Stimulated activated CD8-positive, alpha-beta memory T cell treated with anti-CD3 and anti-CD28 coated beads, Interleukin-2, amount 100 ng/mL, for 1 hour (primary cell): Measurements from ENCODE around the gene EPB41L2.
"Not testable (repeated sequence)": the region's sequence is repeated elsewhere in the genome, so short reads cannot be mapped to it uniquely, and the experiment has no call there.

Source experiments
- DNase-seq, 2 donors: peaks; one replicate each; pipeline ENCODE4 v3.0.0-alpha.2; 2020; ENCODE audit warnings: low read depth in 2 of 2

EPB41L2 gene

GRCh38 chr6:130947464-130947863 lies 115.6 kb downstream of the EPB41L2 start:
- no peak for DNase-seq

GRCh38 chr6:130946076-130946475 lies 117.0 kb downstream of the EPB41L2 start:
- DNase-seq: no peak

- DNase-seq: no peak
These were observed 117.6 kb downstream of the EPB41L2 start for GRCh38 chr6:130945401-130945919.

GRCh38 chr6:130944486-130944885 lies 118.6 kb downstream of the EPB41L2 start:
- DNase-seq: no peak

GRCh38 chr6:130943738-130944137 lies 119.3 kb downstream of the EPB41L2 start:
- no peak for DNase-seq

DNA sequence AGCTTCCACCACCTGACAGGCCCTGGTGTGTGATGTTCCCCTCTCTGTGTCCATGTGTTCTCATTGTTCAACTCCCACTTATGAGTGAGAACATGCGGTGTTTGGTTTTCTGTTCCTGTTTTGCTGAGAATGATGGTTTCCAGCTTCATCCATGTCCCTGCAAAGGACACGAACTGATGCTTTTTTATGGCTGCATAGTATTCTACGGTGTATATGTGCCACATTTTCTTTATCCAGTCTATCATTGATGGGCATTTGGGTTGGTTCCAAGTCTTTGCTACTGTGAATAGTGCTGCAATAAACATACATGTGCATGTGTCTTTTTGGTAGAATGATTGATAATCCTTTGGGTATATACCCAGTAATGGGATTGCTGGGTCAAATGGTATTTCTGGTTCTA lies 120.3 kb downstream of the EPB41L2 start:
- DNase-seq: not testable (repeated sequence)

GRCh38 chr6:130937942-130938604 lies 125.0 kb downstream of the EPB41L2 start:
- no peak for DNase-seq

DNA sequence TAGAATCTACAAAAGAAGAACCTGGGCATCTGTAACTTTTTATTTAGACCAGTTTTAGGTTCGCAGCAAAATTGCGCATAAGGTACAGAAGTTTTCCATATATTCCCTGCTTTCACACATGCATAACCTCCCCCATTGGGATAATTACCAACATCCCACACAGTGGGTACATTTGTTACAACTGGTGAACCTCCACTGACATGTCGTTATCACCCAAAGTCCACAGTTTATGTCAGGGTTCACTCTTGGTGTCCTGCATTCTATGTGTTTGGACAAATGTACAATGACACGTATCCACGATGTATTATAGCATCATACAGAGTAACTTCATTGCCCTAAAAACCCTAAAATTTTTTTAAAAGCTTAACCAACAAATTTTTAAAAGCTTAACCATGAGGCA lies 126.1 kb downstream of the EPB41L2 start:
- DNase-seq: no peak

GRCh38 chr6:130935978-130936377 lies 127.1 kb downstream of the EPB41L2 start:
- no peak for DNase-seq

DNA sequence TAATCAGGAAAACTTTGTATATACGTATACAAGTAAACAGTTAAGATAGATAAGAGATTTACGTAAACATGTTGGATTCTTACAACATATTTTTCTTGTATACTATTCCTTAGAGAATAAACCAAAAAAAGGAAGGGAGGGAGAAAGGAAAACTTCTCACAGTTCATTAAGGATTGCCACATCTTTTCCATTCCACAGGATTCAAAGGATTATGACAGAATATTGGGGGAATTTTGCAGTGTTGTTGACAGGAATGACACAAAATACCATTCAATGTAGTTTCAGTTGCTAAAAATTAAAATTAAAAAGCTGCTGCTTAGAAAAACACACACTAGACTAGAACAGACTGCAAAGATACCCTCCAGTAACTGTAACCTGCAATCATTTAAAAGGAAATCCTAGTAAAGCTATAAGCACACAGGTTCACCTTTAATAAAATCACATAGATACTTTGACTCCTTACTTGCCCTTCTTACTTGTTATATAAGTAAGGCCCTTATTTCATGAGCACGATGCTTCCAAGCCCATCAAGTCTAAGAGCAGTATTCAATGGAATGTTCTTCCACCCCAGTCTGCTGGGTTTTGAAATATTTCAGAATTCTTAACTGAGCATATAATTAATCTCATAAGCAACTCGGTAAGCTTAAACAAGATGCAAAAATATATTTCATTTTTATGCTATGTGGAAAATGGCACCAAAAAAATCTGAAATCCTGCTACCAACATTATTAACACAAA lies 128.0 kb downstream of the EPB41L2 start:
- DNase-seq: no peak

DNA sequence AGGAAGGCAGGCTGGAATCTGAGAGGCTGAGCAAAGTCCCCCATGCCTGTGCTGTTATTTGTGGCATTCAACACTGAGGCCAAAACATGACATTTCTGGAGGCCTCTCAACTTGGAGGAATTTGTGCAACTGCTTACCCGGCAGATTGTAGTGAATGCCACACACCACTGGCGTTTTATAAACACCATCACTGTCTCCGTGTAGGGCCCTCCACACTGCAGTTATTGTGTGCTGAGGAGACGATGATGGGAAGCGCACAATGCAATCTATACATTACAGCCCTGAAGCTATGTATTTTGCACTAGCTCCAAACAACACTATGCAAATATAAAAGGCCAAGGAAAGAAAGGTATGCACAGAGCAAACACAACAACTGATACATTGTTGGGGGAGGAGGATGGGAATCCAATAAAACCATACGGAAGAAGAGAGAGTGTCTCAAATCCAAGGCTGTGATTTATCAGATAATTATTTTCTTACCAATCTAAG lies 129.3 kb downstream of the EPB41L2 start:
- DNase-seq: no peak

DNA sequence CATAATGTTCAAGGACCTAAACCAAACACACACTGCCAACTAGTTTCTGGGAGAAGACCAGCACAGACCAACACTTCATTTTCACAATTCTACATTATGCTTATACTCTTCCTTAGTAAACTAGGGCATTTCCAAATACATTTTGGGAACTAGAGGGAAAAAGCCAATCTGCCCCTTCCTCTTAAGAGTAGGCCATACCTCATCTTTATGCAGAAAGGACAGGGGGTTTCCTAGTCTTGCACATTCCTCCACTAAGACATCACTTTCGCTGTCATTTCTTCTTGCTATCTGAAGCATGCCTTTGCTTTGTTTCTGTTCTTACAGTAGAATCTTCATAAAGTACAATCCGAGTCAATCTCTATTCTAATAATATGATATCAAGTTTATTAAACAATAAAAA lies 130.1 kb downstream of the EPB41L2 start:
- no peak for DNase-seq

GRCh38 chr6:130932438-130932837 lies 130.6 kb downstream of the EPB41L2 start:
- no peak for DNase-seq

DNA sequence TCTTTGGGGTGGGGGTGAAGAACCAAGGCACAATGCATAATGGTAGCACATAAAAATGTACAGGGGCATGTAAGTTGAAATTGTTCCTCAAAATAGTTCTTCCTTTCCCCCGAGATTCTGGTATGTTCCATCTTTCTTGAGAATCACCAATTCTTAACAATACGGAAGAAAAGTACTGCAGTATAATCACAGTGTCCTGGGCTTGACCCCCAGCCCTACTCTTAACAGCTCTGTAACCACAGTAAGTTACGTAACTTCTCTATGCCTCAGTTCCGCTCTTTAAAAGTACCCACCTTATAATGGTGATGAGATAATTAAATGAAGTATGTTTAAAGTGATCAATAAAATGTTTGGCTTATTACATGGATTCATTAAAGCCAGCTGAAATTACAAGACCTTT lies 131.4 kb downstream of the EPB41L2 start:
- DNase-seq: no peak

GRCh38 chr6:130929036-130929678 lies 133.9 kb downstream of the EPB41L2 start:
- no peak for DNase-seq

DNA sequence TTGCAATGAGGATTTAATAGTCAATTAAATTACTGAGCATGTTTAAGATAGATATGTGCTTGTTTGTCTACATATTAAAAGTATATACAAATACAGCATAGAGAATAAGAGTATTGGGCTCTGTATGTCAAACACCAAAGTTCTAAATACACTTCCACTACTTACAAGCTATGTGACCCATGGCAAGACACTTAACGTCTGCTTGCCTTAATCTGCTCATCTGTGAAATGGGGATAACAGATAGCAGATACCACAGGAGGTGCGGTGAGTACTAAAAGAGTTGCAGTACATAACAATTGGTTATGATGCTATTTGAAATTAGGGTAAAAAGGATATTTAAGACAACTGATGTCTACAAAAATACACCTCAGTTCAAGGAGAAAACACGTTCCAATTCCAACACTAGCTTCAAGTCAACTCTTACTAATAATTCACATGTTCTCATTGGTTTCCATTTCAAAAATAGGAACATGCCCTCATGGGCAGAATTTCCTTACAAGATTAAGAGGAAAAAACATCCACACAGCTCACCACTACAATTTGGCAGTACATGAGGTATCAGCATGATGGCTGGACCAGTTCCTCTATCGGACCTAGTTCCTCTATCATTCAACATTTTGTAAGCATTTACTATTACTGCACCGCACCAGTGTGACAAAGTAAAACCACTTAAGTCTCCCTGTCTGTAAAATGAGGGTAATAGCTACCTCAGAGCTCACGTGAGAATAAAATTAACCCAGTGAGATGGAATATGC lies 134.7 kb downstream of the EPB41L2 start:
- DNase-seq: no peak

- DNase-seq: no peak
These were observed 135.7 kb downstream of the EPB41L2 start for GRCh38 chr6:130927305-130927704.

DNA sequence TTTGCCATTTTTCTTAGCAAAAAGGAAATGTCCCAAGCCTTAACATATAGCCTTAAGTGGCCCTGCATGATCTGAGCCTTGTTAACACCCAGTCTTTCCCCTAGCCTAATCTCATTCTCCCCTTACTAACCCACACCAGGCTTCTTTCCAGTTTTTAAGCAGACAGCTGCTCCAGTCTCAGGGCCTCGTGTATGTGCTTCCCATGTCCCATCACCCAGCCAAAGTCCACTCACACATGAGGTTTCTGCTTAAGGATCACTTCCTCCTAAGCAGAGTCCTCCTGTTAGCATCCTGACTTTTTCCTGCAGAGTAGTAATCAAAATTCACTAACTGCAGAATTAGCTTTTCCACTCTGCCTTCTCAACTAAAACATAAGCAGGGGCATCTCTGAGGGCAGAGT lies 139.7 kb downstream of the EPB41L2 start:
- no peak for DNase-seq

DNA sequence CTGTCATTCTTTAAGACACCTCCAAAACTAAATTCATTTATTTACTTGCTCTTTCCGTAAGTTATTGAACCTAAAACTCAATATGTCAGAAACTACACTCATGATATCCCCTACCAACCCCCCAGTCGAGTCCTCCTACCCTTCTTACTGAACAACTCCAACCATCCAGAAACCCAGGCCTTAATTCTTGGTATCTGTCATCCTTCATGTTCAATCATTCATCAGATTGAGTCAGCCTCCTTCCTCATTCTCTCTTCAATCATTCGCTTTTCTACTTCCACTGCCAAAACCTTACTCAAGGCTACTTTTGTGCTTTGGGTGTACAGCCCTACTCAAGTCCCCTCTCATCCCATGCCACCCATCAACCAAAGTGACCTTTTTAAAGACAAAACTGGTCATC lies 140.1 kb downstream of the EPB41L2 start:
- no peak for DNase-seq

GRCh38 chr6:130920969-130921368 lies 142.1 kb downstream of the EPB41L2 start:
- DNase-seq: no peak

DNA sequence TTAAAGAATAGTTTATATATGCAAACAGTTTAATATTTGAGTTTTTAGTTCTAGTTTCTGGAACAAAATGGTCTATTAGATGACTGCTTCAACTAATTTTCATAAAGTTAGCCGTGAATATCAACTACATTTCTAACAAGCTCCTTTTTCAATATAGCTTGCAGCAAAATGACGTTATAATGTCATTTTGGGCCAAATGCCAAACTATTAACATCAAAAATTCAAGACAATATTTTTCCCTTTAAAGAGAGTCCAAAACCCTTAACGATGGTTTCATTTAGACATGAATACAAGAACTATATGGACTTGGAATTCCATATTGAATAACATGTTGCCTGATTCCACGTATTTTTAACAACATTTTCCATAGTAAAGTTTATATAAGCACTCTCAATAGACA lies 144.9 kb downstream of the EPB41L2 start:
- no peak for DNase-seq

GRCh38 chr6:130915606-130916005 lies 147.4 kb downstream of the EPB41L2 start:
- DNase-seq: not testable (repeated sequence)
